NOMO-1 treated with DMSO at 0.1 percent for 48 hours (cell line): ENCODE measurements around the gene KCNIP2.

ENCODE experiments used
- DNase-seq: peaks from one replicate; lab custom pipeline; 2025; ENCODE audit not compliant: unreplicated experiment; lab: John Stamatoyannopoulos, UW

Gene KCNIP2

DNA sequence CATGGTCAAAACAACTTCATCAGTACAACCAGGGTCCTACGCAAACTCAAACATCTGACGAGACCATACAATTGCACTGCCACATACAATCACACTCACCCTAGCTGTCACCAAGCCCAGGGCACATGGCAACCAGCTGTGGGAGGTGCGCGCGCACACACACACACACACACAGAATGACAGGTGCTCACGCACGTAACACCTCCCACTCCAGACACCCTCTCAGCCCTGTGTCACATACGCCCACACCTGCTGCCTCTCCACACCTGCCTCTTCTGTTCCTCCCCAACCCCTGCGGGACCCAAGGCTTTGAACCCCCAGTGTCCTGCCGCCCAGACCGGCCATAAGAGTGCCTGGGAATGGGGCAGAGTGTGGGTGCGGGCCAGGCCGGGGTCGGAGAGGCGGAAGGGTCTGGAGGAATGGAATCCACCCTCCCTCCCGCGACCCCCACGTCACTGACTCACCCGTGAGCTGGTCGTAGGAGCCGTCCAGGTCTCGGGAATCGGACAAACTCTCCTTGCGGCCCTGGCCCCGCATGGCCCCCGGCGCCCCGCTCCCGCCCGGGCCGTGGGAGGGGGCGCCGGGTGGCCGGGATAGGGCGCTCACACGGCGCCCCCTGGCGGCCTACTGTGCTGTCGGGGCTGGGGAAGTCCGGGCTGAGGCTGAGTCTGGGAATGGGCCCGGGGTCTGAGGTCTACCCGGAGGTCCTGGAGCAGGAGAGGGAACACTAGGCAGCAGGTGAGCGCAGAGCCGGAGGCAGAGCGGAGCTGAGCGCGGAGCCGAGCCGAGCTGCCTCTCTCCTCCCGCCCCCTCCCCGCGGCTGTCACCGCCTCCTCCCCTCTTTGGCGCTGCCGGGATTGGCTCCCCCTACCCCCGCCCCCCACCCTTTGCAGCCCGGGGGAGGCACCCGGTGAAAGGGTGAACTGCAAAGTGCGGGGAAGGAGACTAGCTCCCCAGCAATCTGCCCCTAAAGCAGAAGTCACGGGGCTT is at the start of gene KCNIP2:
Gene KCNIP2, minus strand, starts transcription at position 769 of the 990 bp plus-strand sequence. Its CDS starts 232 bp downstream, at position 537.
- peak; percentile 25 for DNase-seq

DNA sequence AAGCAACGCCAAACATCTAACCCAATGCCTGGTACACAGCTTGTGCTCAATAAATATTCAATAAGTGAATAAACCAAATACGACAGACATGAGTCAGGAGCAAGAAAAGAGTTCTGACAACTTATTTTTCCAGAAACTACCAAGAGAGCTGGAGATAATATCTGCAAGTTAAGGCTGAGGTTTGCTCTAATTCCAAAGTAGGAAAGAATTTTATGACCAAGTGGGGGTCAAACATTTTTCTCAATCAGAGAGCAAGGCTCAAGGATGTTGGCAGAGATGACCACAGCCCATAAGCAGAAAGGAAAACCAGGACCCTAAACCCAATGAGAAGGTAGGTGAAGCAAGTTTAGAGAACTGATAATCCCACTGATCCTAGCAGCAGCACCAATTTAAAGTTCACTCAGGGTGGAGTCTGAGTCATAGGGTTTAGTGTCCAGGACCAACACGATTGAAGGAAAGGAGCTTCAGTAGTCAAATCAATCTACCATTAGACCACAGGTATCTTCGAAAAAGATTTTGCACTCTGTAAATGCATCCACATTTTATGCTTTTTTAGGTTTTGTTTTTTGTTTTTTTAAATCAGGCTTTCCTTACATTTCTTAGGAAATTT is 49.3 kb upstream of the KCNIP2 start:
- no peak for DNase-seq

DNA sequence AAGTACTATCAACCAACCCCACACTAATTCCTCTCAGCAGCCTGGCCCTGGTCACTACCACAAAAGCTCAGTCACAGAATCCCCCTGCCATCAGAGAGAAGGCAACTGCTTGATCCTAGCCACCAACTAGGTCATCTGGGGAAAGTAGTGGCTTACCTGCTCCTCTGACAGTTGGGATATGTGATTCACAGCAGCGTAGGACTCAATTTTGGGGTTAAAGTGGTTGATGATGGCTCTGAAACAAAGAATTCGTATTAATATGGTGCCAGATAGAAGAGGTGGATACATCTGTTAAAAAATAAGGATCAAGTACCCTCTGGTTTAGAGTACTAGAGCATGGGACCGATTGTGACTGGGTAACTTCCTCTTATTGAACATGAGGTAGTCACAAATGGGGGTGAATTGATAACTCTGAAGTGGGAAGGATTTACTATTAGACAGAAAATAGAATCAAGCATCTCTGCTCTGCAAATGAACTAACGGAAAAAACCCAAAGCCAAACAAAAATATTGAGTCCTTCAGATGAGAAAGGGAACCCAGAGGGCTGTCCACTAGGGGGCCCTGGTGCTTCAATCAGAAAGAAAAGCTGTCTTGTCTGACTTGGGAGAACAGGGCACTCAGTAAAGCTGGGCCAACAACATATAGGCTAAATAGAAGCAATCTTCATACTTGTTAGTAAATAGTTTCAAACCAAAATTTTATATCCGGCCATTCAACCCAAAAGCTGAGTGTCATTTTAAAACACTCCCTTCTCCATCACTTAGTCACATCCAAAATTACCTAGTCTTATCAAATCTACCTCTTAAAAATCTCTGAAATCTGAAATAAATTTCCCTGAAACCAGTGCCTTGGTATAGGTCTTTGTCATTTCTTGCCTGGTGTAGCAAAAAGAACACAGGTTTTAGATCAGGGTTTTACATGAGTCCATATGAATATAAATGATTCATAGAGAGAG is 45.9 kb upstream of the KCNIP2 start:
- peak; percentile 58 for DNase-seq

DNA sequence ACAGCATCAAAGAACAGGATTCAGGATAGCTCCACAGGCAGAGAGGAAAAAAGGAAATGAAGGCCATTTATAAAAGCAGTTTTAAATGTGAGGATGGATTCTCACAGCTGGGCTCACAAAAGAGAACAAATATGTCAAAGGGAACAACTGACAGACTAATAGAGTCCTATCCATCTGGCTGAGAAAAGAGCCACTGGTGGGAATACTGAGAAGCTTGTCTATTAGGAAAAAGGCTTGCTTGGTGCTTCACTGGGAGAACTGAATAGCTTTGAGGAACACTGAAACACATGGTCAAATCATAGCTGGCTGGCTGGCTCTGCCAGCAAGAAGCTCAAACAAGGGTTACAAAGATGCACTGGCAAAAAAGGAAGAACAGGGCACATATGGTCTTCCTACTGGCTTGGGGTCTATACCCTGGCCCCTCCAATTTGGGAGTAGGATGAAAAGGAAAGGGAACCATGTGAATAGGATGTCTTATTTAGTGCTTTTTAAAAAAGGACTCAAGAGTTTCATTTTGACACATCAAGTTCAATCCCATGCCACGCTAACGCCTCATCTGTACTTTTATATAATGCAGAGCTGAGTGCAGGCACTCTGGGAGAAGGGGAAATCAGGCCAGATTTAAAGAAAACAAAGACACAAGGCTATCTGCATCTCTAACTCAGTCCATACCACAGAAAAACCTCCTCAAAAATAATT is 44.8 kb upstream of the KCNIP2 start:
- DNase-seq = no peak

DNA sequence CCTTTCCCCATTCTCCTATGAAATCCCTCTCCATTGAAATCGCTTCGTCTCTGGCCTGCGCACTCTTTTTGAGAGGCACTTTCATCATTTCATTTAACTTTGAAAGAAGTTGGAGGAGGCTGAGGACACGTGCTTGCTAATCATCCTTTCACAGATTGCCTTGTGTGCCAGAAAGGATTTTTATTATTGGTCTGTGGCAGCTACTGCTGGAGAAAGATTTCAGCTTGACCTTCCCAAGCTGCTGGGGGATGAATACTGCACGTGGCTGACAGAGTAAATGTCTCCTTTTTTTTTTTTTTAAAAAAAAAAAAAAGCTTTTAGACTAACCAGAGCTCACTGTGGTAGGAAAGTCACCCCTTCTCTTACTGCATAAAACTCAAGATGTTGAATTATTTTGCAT is 44.2 kb upstream of the KCNIP2 start:
- no peak for DNase-seq

DNA sequence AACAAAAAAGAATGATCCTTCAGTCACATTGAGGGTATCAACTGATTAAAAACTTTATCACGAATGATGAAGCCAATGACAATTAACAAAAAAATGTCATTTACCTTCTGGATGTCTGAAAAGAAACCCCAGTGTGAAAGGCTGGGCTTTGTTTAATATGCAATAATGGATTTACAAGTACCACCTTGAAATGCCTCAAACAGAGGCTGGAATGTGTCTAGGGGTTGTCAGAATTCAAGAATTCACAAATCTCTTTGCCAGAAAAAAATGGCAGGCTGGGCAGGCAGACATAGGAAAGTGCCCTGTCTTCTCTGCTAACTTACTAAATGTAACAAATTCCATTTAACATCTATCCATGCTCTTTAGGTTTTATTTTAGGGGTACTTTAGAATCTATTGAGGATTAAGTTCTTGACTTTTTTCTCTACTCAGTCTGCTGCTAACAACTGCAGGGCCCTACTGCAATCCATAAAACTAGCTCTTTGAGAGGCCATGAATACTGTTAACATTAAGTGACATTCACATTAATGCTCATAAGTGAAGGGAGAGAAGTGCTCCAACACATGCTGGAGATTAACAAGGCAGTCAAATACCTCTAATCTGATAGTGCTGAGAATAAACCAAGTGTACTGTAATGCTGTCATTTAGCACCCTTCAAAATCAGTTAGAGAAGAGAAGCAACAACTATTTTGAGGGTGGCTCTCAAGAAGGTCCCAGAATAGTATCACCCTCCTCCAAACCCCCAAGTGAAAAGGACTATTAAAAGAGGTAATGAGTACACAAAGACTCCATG is 43.1 kb upstream of the KCNIP2 start:
- DNase-seq = no peak

DNA sequence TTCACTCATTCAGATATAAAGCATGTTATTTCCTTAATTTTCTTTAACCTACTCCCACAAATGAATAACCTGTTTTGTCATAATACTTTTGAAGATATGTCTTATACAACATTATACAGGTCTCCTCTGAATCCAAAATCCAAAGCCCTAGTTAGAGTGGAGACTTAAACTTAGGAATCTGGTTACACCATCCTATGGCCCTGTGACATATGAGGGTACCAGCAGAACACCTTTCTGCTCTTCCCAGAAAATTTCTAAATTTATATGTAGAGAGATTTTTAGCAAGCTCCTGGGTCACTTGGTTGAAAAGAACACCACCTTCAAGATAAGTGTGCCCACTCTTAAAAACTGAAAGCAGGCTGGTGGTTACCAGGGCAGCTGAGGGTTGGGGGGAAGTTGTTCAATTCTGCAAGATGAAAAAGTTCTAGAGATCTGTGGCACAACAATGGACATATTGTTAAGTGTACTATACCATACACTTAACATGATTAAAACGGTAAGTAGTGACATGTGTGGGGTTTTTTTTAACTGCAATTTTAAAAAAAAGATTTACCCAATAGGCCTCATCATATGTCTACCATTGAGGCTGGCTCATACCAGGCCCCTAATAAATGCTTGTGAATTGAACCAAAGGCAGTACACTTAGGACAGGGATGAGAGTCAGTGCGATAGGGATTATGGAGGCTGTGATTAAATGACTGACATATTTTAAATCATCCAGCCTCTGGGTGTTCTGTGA is 37.6 kb upstream of the KCNIP2 start:
- no peak for DNase-seq

DNA sequence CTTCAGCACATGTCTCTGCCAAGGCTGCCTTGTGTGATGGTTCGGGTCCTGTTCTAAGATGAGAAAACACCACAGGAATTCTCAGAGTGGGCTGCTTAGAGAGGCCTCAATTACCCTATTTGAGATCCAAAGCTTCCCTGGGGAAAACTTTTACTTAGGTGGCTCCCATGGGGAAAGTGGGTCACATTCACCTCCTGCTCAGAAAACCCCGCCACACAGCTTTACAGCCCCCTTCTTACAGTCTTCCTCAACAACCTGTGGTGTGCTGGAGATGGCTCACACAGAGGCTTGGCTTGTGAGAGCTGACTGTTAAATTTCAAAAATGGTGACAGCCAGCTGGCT is 36.6 kb upstream of the KCNIP2 start:
- DNase-seq = no peak

DNA sequence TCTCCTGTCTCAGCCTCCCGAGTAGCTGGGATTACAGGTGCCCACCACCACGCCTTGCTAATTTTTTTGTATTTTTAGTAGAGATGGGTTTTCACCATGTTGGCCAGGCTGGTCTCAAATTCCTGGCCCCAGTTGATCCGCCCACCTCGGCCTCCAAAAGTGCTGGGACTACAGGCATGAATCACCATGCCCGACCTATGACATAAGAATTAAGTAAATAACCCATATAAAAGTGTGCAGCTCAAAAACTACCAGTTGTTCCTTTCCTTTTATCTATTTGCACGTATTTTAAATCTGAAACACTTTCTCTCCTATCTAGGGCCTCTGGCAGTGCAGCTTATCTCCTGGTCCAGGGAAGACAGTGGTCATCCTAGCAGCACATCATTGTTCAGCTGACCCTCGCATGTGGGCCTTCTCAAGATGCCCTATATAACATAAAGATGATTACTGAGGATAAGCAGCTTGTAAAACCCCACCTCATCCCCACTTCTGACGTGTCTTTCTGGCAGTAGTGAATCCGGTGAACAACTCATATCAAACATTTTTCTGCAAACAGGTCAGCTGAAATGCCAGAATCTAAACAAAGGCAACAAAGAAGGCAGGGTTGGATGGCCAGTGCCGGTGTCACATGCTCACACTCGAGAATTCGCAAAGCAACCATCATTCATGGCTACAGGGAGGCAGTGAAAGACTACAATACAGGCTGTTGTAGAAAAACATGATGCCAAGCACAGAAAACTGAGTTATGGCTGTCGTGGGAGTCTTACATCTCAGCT is 36.0 kb upstream of the KCNIP2 start:
- no peak for DNase-seq

DNA sequence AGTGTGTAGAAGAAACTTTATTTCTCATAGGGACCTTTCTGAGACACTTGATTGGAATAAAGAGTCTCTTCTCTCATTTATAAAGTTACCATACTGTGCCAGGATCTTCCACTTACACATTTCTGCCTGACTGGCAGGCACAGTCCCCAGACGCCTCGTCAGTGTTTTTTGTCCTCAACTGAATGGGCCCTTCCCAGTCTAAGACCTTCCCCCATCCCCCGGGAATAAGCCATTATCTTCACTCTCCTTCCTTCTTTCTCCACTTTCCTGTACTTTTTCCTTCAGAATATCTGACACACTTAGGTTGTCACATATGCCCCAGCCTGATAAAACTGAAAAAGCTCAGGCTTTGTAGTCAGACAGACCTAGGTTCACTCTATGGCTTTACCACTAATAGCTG is 35.3 kb upstream of the KCNIP2 start:
- no peak for DNase-seq

DNA sequence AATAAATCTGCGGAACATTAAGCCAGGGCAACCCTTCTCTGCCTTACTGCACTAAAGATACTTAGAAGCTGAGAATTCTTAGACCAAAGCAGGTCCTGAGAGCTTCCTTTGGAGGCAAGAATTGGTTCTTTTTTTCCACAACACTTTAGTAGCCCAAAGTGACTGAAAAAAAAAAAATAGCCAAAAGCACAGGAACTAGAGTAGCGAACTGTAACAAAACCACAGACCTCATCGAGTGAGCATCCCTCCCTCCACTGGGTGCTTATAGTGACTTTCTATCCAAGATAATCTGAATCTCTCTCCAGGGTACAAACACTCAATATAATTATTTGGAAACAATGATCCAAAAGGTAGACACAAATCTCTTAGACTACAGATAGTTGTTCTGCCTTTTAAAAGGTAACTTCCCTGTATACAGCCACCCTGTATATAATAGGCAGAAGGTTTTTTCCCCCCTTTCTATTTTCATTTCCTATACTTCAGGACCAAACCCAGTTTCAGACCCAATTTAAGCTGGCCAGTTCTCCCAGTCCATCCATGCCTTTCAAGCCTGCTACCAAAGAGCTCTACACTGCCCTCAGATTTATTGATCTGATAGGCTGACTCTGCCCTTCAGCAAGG is 31.6 kb upstream of the KCNIP2 start:
- DNase-seq = no peak

DNA sequence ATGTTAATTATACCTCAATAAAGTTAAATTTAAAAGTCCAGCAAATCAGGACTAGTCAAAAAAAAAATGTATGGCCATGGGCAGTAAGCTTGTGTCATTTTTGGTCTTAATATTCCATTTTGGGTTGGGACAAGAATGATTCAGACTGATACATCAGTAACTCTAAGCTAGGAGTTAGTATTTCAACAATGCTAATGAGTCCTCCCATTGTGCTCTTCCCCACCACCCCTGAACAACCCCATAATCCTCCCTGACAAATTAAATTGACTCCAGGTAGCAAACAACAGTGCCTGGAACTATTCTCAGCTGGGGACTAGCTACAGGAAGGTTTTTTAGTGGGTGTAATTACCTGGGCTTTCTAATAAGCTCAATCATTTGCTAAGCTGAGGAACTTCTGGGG is 30.7 kb upstream of the KCNIP2 start:
- no peak for DNase-seq

DNA sequence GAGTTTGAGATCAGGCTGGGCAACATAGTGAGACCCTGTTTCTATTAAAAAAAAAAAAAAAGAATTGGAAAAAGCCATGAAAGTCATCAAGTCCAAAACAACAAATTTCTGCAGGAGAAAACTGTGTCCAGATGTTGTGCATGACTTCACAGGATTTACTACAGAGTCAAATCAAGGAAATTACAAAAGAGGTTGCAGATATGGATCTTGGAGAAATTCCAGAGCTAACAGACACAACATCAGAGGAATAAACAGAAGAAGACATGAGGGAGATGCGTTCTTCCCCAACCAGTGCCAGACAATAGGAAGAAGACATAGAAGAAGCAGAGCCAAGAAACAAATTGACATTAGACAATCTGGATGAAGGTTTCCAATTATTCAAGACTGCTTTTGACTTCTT is 24.3 kb upstream of the KCNIP2 start:
- no peak for DNase-seq

DNA sequence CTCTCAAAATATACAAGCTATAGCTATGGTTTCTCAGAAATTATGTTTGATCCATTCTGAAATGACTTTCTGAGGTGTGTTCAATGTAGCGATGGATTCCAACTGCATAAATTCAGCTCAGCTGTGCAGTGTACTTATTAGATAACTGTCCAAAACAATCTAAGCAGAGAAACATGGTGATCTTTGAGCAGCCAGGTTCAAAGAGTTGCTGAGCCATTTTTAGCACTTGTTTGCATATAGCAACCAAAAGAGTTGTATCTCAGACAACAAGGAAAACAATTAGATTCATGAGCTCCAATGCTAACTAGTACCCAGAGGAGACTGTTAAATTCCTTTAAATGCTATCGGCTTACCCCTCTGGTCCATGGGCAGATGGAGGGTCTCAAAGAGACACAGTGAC is 15.9 kb upstream of the KCNIP2 start:
- DNase-seq = no peak

DNA sequence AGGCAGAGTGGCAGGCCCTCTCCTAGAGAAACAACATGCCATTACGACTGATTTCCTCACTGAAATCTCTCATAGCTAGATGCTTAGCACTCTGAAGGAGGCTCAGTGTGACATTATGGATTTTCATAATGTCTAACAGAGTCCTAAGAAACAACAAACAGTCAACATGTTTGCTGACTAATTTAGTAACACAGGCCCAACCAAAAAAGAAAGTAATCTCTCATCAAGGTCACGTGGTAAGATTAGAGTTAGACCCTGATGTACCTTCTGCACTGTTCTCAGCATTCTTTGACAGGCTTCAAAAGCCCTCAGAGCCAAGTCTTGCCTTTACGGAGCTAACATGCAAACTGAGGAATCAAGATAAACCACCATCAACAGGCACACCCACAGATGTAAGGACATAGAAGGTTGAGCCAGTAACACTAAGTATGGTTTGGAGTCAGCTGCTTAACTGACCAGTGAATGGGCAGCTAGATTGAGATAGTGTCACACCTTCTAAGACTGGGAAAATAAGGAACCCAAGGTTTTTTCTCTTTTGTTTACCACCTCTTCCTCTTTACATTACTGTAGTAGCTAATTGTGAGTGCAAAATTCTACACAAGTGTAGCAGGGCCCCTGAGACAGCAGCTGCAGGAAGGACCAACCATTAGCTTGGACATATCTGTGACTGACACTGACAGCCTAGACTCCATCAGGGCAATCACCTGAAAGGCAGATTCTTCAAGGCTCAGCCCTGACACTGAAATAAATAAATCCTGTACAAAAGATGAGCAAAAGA is 15.3 kb upstream of the KCNIP2 start:
- peak; percentile 14 for DNase-seq

DNA sequence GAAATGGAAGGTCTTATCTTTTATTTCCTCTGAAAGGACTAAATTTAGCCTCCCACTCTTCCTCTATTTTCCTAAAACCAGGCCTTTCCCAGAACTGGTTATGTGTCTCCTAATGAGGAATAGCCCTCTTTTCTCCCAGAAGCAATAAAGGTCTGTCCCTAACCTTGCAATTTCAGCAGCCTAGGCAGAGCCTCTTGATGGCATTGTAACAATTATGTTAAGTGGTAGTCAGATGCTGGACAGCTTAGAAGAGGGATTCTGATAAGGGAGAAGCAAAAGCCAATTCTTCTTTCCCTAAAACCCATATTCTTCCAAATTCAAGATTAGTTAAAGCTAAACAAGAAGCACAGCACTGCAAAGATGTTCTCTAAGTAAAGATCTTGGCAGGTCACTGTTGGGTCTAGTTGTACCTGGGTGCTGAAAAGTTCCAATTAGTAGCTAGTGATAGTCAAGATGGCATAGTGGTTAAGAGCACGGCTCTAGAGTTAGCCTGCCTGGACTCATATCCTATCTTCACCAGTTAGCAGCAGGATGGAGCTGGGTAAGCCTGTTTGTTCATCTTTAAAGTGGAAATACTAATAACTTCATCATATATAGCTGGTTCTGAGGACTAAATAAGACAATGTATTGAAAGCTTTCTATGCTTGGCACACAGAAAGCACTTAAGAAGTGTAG is 14.3 kb upstream of the KCNIP2 start:
- no peak for DNase-seq

DNA sequence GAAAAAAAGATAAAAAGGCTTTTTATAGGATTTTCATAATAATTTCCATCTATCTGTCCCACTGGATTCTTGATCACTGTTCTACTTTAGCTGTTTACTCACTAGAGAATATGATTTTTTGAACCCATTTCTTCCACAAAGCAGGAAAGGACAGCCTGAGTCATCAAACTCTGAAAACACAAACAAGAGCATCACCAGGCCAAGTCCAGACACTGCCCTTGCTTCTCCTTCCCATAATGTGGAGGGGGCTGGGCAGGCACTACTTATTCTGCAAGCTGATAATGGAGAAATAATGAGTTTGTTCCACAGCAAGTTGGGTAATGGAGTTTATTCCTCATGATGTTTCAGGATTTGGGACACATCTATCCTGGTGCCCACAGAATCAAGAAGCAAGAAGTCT is 13.0 kb upstream of the KCNIP2 start:
- no peak for DNase-seq
